ENCODE measurements around the gene MMP11.

Gene MMP11

GRCh38 chr22:23820748-23821211 is 48.1 kb downstream of the MMP11 start:
- TF ChIP-seq CTCF (IDR thresholded peaks at IDR 0.05) (no peak), ZFX (IDR thresholded peaks at IDR 0.05; ENCODE audit: borderline replicate concordance) (no peak)
- H3K27ac ChIP-seq, result no peak overlapping the region

- H3K27ac ChIP-seq, result no peak overlapping the region
- TF ChIP-seq CTCF (IDR thresholded peaks at IDR 0.05) (no peak), ZFX (IDR thresholded peaks at IDR 0.05; ENCODE audit: borderline replicate concordance) (no peak)
Observed at GRCh38 chr22:23822101-23822671, 49.5 kb downstream of the MMP11 start.

GRCh38 chr22:23823331-23823791 is 50.7 kb downstream of the MMP11 start:
- TF ChIP-seq CTCF (IDR thresholded peaks at IDR 0.05) (no peak), ZFX (IDR thresholded peaks at IDR 0.05; ENCODE audit: borderline replicate concordance) (no peak)
- H3K27ac ChIP-seq, result no peak overlapping the region

GRCh38 chr22:23824476-23825245 is 52.0 kb downstream of the MMP11 start:
- TF ChIP-seq CTCF (IDR thresholded peaks at IDR 0.05) (no peak), ZFX (IDR thresholded peaks at IDR 0.05; ENCODE audit: borderline replicate concordance) (no peak)
- H3K27ac ChIP-seq, result no peak overlapping the region

- no peak overlapping the region for H3K27ac ChIP-seq
- TF ChIP-seq ZFX (IDR thresholded peaks at IDR 0.05; ENCODE audit: borderline replicate concordance) (no peak), CTCF (IDR thresholded peaks at IDR 0.05) (no peak)
Observed at GRCh38 chr22:23825246-23825905, 52.7 kb downstream of the MMP11 start.

GRCh38 chr22:23826510-23827350 is 54.1 kb downstream of the MMP11 start:
- TF ChIP-seq CTCF (IDR thresholded peaks at IDR 0.05), result no peak
- no peak overlapping the region for H3K27ac ChIP-seq
